ENCODE data around the gene FNDC3B.

The FNDC3B gene

DNA sequence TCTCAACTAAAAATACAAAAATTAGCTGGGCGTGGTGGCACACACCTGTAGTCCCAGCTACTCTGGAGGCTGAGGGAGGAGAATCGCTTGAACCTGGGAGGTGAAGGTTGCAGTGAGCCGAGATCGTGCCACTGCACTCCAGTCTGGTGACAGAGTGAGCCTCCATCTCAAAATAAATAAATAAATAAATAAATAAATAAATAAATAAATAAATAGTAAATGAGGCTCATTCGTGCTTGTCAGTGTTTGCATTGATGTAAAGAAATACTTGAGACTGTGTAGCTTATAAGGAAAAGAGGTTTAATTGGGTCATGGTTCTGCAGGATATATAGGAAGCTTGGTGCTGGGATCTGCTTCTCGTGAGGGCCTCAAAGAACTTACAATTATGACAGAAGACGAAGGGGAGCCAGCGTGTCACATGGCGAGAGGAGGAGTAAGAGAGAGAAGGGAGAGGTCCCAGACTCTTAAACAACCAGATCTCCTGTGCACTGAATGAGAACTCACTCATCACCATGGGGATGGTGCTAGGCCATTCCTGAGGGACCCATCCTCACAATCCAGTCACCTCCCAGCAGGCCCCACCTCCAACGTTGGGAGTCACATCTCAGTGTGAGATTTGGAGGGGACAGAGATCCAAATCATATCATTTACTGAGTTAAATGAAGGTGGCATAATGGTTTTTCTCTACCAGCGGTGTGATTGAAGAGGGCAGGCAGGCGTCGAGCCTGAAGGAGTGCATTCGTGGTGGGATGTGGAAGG lies 104.5 kb downstream of the FNDC3B start:
- Histone ChIP-seq H3K27ac (ENCODE audit: low read length) (no peak overlapping the region), H3K9ac (ENCODE audit: low read length) (no peak overlapping the region), H3K4me3 (ENCODE audit: low read length) (no peak overlapping the region), H3K4me1 (ENCODE audit: control insufficient read depth, low read depth, low read length) (peaks cover 49% of the 10 kb centered on the region), H3K36me3 (ENCODE audit: control insufficient read depth, low read depth, low read length) (no peaks in the 10 kb centered on the region), H3K27me3 (ENCODE audit: control insufficient read depth, insufficient read depth, low read length) (no peaks in the 10 kb centered on the region), H3K9me3 (ENCODE audit: control insufficient read depth, low read depth, low read length) (no peaks in the 10 kb centered on the region)

DNA sequence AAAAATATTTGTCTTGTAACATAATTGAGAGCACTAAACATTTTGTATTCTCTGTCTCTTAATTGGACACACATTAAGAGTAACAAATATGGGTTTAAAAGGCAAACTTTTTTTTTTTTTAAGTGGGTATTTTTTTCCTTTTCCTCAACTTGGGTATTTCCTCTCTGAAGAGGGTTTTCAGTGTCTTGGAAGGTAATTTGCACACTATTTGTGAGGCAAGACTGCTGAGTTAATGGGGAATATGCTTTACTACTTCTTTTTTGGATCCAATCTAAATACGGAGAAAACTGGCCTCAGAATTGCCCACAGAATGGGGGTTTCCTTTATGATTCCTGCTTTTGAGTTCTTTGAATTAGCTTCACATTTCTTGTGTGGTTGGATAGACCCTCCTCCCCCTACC lies 105.2 kb downstream of the FNDC3B start:
- Histone ChIP-seq H3K27ac (ENCODE audit: low read length) (no peak overlapping the region), H3K27me3 (ENCODE audit: control insufficient read depth, insufficient read depth, low read length) (no peaks in the 10 kb centered on the region), H3K4me3 (ENCODE audit: low read length) (no peak overlapping the region), H3K36me3 (ENCODE audit: control insufficient read depth, low read depth, low read length) (no peaks in the 10 kb centered on the region), H3K9me3 (ENCODE audit: control insufficient read depth, low read depth, low read length) (no peaks in the 10 kb centered on the region), H3K9ac (ENCODE audit: low read length) (no peak overlapping the region), H3K4me1 (ENCODE audit: control insufficient read depth, low read depth, low read length) (peaks cover 42% of the 10 kb centered on the region)

DNA sequence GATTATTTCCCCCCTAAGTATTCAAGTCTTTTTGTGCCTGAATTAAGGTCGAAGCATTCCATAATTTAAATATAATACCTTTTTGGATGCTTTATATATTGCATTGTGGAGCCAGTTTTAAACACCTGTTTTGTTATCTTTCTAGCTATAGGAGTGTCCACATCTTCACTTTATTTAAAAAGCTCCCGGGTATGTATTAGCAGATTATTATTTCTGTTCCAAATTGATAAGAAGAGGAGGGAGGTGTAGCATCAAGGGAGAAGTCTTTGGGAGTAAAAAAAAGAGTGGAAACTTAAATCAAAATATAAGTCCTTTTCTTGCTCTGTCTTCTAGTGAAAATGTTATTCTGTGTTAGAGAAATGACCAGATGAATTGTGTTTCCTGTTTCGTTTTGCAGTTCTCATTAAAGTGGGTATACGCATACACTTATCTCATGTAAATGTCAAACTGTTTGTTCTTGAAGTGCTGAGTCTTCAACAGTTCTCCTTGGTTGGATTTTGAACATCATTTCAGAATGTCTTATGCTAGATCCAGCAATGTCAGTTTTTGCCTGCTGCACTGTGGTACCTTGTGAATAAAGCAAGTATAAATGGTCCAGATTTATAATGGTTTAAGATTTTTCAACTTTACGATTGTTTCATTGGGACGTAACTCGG lies 105.8 kb downstream of the FNDC3B start:
- peaks cover 36% of the 10 kb centered on the region for H3K4me1 ChIP-seq (ENCODE audit: control insufficient read depth, low read depth, low read length)
- no peak overlapping the region for H3K9ac ChIP-seq (ENCODE audit: low read length)
- H3K9me3 ChIP-seq (ENCODE audit: control insufficient read depth, low read depth, low read length) = no peaks in the 10 kb centered on the region
- H3K4me3 ChIP-seq (ENCODE audit: low read length) = no peak overlapping the region
- no peaks in the 10 kb centered on the region for H3K36me3 ChIP-seq (ENCODE audit: control insufficient read depth, low read depth, low read length)
- H3K27me3 ChIP-seq (ENCODE audit: control insufficient read depth, insufficient read depth, low read length) = no peaks in the 10 kb centered on the region
- no peak overlapping the region for H3K27ac ChIP-seq (ENCODE audit: low read length)

DNA sequence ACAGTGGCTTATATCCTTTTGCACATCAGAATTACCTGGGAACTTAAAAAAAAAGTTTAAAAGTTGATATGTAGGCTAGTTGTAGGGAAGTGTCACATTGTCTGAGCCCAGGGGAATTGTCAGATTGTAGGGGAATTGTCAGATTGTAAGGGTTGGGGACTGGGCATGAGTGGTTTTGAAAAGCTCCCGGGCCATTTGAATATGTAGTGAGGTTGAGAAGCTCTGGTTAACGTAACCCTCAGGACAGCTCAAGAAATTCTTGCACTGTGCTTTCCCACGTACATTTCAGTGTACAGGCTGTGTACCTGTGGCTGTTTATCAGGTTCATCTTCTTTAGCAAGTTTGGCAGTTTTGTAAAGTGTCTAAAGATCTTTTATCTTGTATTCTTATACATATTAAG lies 107.0 kb downstream of the FNDC3B start:
- no peaks in the 10 kb centered on the region for H3K27me3 ChIP-seq (ENCODE audit: control insufficient read depth, insufficient read depth, low read length)
- H3K4me3 ChIP-seq (ENCODE audit: low read length) = no peak overlapping the region
- H3K36me3 ChIP-seq (ENCODE audit: control insufficient read depth, low read depth, low read length) = no peaks in the 10 kb centered on the region
- H3K9me3 ChIP-seq (ENCODE audit: control insufficient read depth, low read depth, low read length) = no peaks in the 10 kb centered on the region
- H3K4me1 ChIP-seq (ENCODE audit: control insufficient read depth, low read depth, low read length) = peaks cover 30% of the 10 kb centered on the region
- H3K27ac ChIP-seq (ENCODE audit: low read length) = no peak overlapping the region
- H3K9ac ChIP-seq (ENCODE audit: low read length) = no peak overlapping the region

DNA sequence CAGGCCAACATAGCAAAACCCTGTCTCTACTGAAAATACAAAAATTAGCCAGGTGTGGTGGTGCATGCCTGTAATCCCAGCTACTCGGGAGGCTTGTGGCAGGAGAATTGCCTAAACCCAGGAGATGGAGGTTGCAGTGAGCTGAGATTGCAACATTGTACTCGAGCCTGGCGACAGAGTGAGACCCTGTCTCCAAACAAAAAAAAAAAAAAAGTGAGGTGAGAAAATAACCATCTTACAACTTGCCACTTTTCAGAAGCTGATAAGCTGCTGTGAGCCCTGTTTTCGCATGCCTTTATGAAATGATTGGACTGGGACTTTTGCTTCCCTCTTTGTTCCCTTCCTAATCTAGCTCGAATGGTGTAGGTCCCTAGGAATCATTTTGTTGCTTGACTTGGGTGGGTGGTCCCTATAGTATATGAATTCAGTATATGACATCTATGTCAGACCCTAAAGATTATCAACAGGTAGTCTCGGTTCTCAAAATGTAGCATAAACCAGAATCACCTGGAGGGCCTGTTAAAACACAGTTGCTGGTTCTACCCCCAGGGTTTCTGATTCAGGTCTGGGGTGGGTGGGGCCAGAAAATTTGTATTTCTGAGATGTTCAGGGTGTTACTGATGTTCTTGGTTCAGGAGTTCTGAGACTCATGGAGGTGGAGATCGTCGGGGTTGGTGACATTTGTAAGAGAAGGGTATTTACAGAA lies 107.9 kb downstream of the FNDC3B start:
- Histone ChIP-seq H3K36me3 (ENCODE audit: control insufficient read depth, low read depth, low read length) (no peaks in the 10 kb centered on the region), H3K27me3 (ENCODE audit: control insufficient read depth, insufficient read depth, low read length) (no peaks in the 10 kb centered on the region), H3K4me1 (ENCODE audit: control insufficient read depth, low read depth, low read length) (peaks cover 30% of the 10 kb centered on the region)

DNA sequence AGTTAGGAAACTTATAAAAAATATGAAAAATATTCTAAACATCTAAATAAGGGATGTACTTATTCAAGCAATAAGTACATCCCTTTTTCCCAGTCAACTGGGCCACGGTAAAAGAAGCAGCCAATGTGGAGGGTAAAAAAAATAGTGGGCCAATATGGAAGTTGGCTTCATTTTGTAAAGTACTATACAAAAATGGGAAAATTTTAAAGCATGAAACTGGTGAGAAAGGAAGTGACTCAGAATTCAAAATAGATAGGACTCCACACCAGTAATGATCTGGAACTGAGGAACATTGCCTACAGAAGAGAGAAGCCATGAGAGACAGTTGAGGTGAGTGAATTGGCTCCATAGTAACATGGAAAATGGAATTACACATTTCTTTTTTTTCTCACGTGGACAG lies 108.9 kb downstream of the FNDC3B start:
- Histone ChIP-seq H3K9ac (ENCODE audit: low read length) (no peak overlapping the region), H3K4me1 (ENCODE audit: control insufficient read depth, low read depth, low read length) (peaks cover 34% of the 10 kb centered on the region), H3K27me3 (ENCODE audit: control insufficient read depth, insufficient read depth, low read length) (no peaks in the 10 kb centered on the region), H3K27ac (ENCODE audit: low read length) (no peak overlapping the region), H3K4me3 (ENCODE audit: low read length) (no peak overlapping the region), H3K9me3 (ENCODE audit: control insufficient read depth, low read depth, low read length) (no peaks in the 10 kb centered on the region), H3K36me3 (ENCODE audit: control insufficient read depth, low read depth, low read length) (no peaks in the 10 kb centered on the region)

More for the DNA sequence above, 107.9 kb downstream of the FNDC3B start:
- H3K9ac ChIP-seq (ENCODE audit: low read length) = no peak overlapping the region
- H3K9me3 ChIP-seq (ENCODE audit: control insufficient read depth, low read depth, low read length) = no peaks in the 10 kb centered on the region
- no peak overlapping the region for H3K4me3 ChIP-seq (ENCODE audit: low read length)
- H3K27ac ChIP-seq (ENCODE audit: low read length) = no peak overlapping the region

DNA sequence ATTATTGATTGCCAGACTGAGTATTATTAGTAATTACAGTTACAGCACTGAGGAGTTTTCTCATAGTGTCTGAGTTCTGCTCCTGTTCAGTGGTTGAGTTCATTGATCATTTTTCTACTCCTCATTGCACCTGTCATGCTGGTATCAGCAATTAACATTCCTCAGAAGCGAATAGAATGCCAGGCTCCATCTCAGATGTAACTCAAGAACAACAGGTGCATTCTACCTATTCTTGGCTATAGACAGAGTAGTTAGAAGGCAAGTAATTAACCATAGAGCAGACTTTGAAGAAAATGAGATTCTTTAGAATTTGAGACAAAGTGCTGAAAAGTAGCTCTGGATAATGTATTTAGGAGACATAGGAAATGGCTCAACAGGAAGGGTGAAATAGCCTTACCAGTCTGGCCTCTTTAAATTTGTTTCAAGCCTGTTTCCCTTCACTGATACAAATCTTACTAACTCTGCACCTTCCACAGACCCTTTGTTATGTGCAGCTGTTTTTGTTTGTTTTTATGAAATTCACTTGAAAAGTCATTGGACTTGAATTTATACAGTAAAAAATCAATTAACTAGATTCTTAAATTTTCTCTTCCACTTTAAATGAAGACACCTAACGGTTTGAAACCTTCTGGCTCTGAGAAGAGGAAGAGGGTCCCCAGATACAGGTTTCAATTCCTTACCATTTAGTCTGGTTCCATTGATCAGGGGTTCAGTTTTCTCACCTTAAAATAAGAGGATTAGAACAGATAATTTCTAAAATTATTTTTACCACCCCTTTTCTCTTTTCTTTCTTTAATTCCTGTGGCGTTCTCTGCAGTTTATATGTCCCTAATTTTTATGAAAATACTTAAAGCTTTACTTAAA lies 109.6 kb downstream of the FNDC3B start:
- no peak overlapping the region for H3K9ac ChIP-seq (ENCODE audit: low read length)
- H3K4me3 ChIP-seq (ENCODE audit: low read length) = no peak overlapping the region
- peaks cover 41% of the 10 kb centered on the region for H3K4me1 ChIP-seq (ENCODE audit: control insufficient read depth, low read depth, low read length)
- no peaks in the 10 kb centered on the region for H3K36me3 ChIP-seq (ENCODE audit: control insufficient read depth, low read depth, low read length)
- H3K27me3 ChIP-seq (ENCODE audit: control insufficient read depth, insufficient read depth, low read length) = no peaks in the 10 kb centered on the region
- H3K9me3 ChIP-seq (ENCODE audit: control insufficient read depth, low read depth, low read length) = no peaks in the 10 kb centered on the region
- H3K27ac ChIP-seq (ENCODE audit: low read length) = no peak overlapping the region

DNA sequence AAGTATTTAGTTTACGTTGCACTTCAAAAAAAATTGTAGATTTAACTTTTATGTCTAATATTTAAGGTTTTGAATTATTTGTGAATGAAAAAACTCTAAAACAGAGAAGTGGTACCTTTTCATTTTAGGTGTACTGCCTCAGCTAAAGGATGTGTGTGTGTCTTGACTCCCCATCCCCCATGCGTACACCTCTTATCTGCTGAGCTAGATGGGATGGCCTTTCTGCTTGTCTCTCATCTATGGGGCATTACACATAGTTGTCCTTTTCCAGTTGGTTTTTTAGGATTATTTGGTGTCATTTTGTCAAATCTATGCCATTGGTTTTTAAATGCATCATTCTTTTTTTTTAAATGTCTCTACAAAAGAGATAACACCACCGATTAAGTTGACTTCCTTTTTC lies 110.9 kb downstream of the FNDC3B start:
- no peak overlapping the region for H3K9ac ChIP-seq (ENCODE audit: low read length)
- H3K36me3 ChIP-seq (ENCODE audit: control insufficient read depth, low read depth, low read length) = no peaks in the 10 kb centered on the region
- H3K4me1 ChIP-seq (ENCODE audit: control insufficient read depth, low read depth, low read length) = peaks cover 46% of the 10 kb centered on the region
- H3K27me3 ChIP-seq (ENCODE audit: control insufficient read depth, insufficient read depth, low read length) = no peaks in the 10 kb centered on the region
- H3K4me3 ChIP-seq (ENCODE audit: low read length) = no peak overlapping the region
- H3K27ac ChIP-seq (ENCODE audit: low read length) = no peak overlapping the region
- H3K9me3 ChIP-seq (ENCODE audit: control insufficient read depth, low read depth, low read length) = no peaks in the 10 kb centered on the region

DNA sequence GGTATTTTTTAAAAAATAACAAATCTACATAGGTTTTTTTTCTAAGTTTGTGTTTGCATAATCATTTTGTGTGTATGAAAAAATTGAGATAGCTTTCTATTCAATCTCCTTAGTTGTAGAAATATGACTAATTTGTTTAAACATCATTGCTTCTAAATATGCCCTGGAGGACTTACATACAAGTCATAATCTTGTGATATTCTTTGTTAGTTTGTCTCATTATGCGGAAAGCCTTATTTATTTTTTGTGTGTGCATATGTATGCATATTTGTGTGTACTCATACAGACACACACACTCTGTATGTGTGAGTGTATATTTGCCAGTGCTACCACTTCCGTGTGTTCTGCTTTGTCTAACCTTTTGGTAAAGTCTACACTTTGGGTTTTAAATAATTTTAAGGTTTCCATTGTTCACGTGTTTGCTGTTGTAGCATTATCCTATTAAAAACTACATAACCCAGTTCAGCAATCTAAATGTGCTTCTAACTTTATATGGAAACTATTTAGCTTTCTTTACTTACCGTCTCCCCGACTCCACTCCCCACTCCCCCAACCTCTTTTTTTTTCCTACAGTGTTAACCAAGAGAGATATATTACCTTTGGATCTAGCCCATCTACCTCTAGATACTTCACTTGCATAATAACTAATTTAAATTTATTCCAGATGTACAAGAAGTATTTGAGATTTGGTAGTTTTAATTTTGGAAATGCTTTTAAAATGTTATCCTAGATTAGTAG lies 111.7 kb downstream of the FNDC3B start:
- Histone ChIP-seq H3K27ac (ENCODE audit: low read length) (no peak overlapping the region), H3K36me3 (ENCODE audit: control insufficient read depth, low read depth, low read length) (no peaks in the 10 kb centered on the region), H3K4me1 (ENCODE audit: control insufficient read depth, low read depth, low read length) (peaks cover 55% of the 10 kb centered on the region), H3K9me3 (ENCODE audit: control insufficient read depth, low read depth, low read length) (no peaks in the 10 kb centered on the region), H3K4me3 (ENCODE audit: low read length) (no peak overlapping the region), H3K27me3 (ENCODE audit: control insufficient read depth, insufficient read depth, low read length) (no peaks in the 10 kb centered on the region), H3K9ac (ENCODE audit: low read length) (no peak overlapping the region)

DNA sequence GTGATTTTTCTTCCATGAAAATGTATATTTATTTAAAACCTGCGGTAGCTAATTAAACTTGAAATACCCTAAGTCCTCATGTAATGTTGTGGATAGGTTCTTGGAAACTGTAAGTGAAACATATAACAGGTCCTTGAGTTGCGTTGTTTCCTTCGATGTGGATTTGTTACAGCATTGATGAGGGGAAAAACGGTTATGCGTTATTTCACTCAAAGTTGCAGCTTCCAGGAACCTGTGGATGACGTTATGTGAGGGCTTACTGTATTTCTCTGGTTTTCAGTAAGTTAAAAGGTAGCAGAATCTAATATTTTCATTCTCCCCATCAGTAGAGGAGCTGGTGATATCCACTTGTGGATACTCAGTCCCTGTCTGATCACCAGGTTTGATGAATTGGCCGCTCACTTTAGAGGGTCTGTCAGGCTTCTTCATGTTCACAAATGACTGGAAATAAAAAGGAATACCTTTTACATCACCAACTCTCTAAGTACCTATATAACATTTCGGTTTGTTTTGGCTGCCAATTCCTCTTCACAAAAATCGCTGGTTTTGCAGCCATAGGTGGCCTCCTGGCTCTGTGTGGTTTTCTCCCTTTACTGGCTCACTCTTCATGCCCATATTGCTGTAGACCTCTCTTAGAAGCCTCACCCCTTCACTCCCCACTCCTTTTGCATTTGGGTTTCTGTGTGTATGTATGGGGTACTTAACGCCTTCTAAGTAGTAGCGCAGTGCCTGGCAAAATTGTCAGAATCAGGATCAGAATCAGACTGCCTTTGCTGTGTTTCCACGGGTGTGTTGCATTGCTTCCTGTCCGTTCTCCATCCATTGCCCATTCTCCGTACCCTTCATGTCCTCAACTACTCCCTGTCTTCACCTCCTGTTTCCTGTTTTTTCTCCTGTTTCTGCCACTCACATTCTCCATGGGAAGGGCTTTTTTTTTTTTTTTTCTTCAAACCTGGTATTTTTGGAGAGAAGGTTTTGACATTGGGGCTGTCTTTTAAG lies 112.6 kb downstream of the FNDC3B start:
- Histone ChIP-seq H3K27ac (ENCODE audit: low read length) (no peak overlapping the region), H3K9me3 (ENCODE audit: control insufficient read depth, low read depth, low read length) (no peaks in the 10 kb centered on the region), H3K36me3 (ENCODE audit: control insufficient read depth, low read depth, low read length) (no peaks in the 10 kb centered on the region), H3K27me3 (ENCODE audit: control insufficient read depth, insufficient read depth, low read length) (no peaks in the 10 kb centered on the region), H3K9ac (ENCODE audit: low read length) (no peak overlapping the region), H3K4me3 (ENCODE audit: low read length) (no peak overlapping the region), H3K4me1 (ENCODE audit: control insufficient read depth, low read depth, low read length) (peaks cover 63% of the 10 kb centered on the region)
